HepG2 (cell line): ENCODE results near the gene WWC1. TPM values are rescaled to one million over a fixed set of nuclear protein-coding genes. Genes with fewer than 3 reads are reported as not detected.

Experiments used
- ATAC-seq: fragments of 200-7000 bp; cut with Tn5 transposase; 3 replicates; pipeline ENCODE4 v1.9.1; 2020; ENCODE audit warnings: mild to moderate bottlenecking, moderate library complexity
- Bru-seq: library from RNA; stranded (reverse); fragments of 400-500 nt; gene quantifications from one replicate; lab custom pipeline; 2021; lab: Mats Ljungman, UMichigan
- BruChase-seq, 2 experiments: library from RNA; stranded (reverse); fragments of 400-500 nt; gene quantifications; one replicate each; lab custom pipeline; 2021; lab: Mats Ljungman, UMichigan
- BruUV-seq: library from RNA; stranded (reverse); fragments of 400-500 nt; replicated peaks from 2 replicates; lab custom pipeline; 2021; lab: Mats Ljungman, UMichigan
- CTCF ChIA-PET: fragments of 300-600 bp; formaldehyde crosslinking; extraction: SDS; loops from one replicate; lab custom pipeline; 2021; ENCODE audit warnings: low total read pairs, inconsistent platforms, low intra/inter-chr PET ratio; lab: Yijun Ruan, JAX
- POLR2A ChIA-PET: fragments of 350-600 bp; sonication (Branson Sonifier 250); formaldehyde crosslinking; loops from one replicate; lab custom pipeline; 2020; ENCODE audit warnings: antibody characterized with exemption, inconsistent platforms; lab: Yijun Ruan, JAX
- DNase-seq: peaks from one replicate; pipeline ENCODE4 v3.0.0-alpha.2; 2015; ENCODE audit warnings: low spot score
- FAIRE-seq: peaks from 3 replicates; lab custom pipeline; 2011; peaks lifted over from hg19 to GRCh38; lab: Jason Lieb, UNC
- H2AFZ ChIP-seq: one replicate; pipeline ENCODE4 v1.6.1; 2011; ENCODE audit warnings: low read length, inconsistent platforms
- H3K27ac ChIP-seq: fragments of 300-600 bp; 3 replicates; pipeline ENCODE4 v1.8.0; 2011; ENCODE audit warnings: mixed run types, mild to moderate bottlenecking, mixed read lengths, low read length, inconsistent platforms; ENCODE audit not compliant: insufficient read depth; ENCODE audit errors: extremely low read length
- H3K27me3 ChIP-seq, 2 experiments: fragments of 200-600 bp in 1 of 2; 2 replicates in 1 of 2; 3 replicates in 1 of 2; pipeline versions ENCODE4 v1.6.0 to v1.8.0; 2011; ENCODE audit warnings: low read length in 2 of 2, mild to moderate bottlenecking in 2 of 2, moderate library complexity in 2 of 2, inconsistent platforms in 1 of 2; ENCODE audit not compliant: insufficient read depth in 2 of 2, control insufficient read depth in 1 of 2
- H3K36me3 ChIP-seq, 2 experiments: fragments of 200-600 bp in 1 of 2; replicated peaks in 1 of 2; 2 replicates in 1 of 2; 3 replicates in 1 of 2; pipeline versions ENCODE4 v1.5.1 to v1.8.0; 2011; ENCODE audit warnings: low read length in 2 of 2, inconsistent platforms in 1 of 2; ENCODE audit not compliant: insufficient read depth in 2 of 2, control insufficient read depth in 1 of 2
- H3K4me1 ChIP-seq: 2 replicates; pipeline ENCODE4 v1.5.1; 2012; ENCODE audit warnings: low read length, inconsistent platforms; ENCODE audit not compliant: insufficient read depth
- H3K4me2 ChIP-seq: 2 replicates; pipeline ENCODE4 v1.6.0; 2011; ENCODE audit warnings: low read depth, low read length, inconsistent platforms
- H3K4me3 ChIP-seq, 3 experiments: fragments of 200-600 bp in 1 of 3; sonication (generic), shearing (Covaris generic) in 1 of 3; replicated peaks in 1 of 3; 2 replicates each; pipeline ENCODE4 v1.5.1; 2011 to 2016; ENCODE audit warnings: low read length in 3 of 3, inconsistent platforms in 2 of 3, low read depth in 2 of 3, mild to moderate bottlenecking in 2 of 3, control low read depth in 1 of 3, mixed read lengths in 1 of 3; ENCODE audit not compliant: insufficient read depth in 1 of 3
- H3K79me2 ChIP-seq: one replicate; pipeline ENCODE4 v1.6.1; 2011; ENCODE audit warnings: low read length, inconsistent platforms; ENCODE audit not compliant: insufficient read depth
- H3K9ac ChIP-seq: 2 replicates; pipeline ENCODE4 v1.6.0; 2011; ENCODE audit warnings: mild to moderate bottlenecking, low read depth, low read length, inconsistent platforms; ENCODE audit not compliant: insufficient read depth
- H3K9me3 ChIP-seq: 2 replicates; pipeline ENCODE4 v1.5.1; 2012; ENCODE audit warnings: mild to moderate bottlenecking, low read length
- H4K20me1 ChIP-seq: 2 replicates; pipeline ENCODE4 v1.6.0; 2011; ENCODE audit warnings: inconsistent platforms, mild to moderate bottlenecking, low read length, moderate library complexity; ENCODE audit not compliant: insufficient read depth
- BRD4 ChIP-seq: sonication (generic); formaldehyde crosslinking; IDR thresholded peaks from 2 replicates; pipeline ENCODE4 v1.4.0; 2020; ENCODE audit warnings: missing genetic modification reagents
- ETV6 ChIP-seq: sonication (generic); formaldehyde crosslinking; conservative IDR thresholded peaks from 2 replicates; pipeline ENCODE4 v1.4.0; 2020; ENCODE audit warnings: missing genetic modification reagents
- HBP1 ChIP-seq: IDR thresholded peaks from 2 replicates; pipeline ENCODE4 v1.6.1; 2016; ENCODE audit warnings: low read depth, control low read depth
- IRF9 ChIP-seq: sonication (generic); formaldehyde crosslinking; IDR thresholded peaks from 2 replicates; pipeline ENCODE4 v1.8.0; 2022; ENCODE audit warnings: missing genetic modification reagents, mild to moderate bottlenecking, borderline replicate concordance
- MYPOP ChIP-seq: sonication (generic); formaldehyde crosslinking; IDR thresholded peaks from 2 replicates; pipeline ENCODE4 v1.8.1; 2023; ENCODE audit warnings: mild to moderate bottlenecking, moderate library complexity, missing genetic modification reagents
- TBP ChIP-seq: sonication (generic); formaldehyde crosslinking; IDR thresholded peaks from 2 replicates; pipeline ENCODE4 v1.5.0; 2020; ENCODE audit warnings: missing genetic modification reagents
- ZFP1 ChIP-seq: IDR thresholded peaks from 2 replicates; pipeline ENCODE4 v1.6.1; 2016
- ZNF136 ChIP-seq: sonication (generic); formaldehyde crosslinking; IDR thresholded peaks from 2 replicates; pipeline ENCODE4 v1.8.1; 2022; ENCODE audit warnings: low read depth, mild to moderate bottlenecking, moderate library complexity, missing genetic modification reagents
- ZNF687 ChIP-seq: sonication (generic); formaldehyde crosslinking; IDR thresholded peaks from 2 replicates; pipeline ENCODE4 v1.5.1; 2020; ENCODE audit warnings: mild to moderate bottlenecking, missing genetic modification reagents, moderate library complexity
- ZSCAN29 ChIP-seq: sonication (generic); formaldehyde crosslinking; conservative IDR thresholded peaks from 2 replicates; pipeline ENCODE4 v1.4.0; 2020; ENCODE audit warnings: mild to moderate bottlenecking, missing genetic modification reagents
- WGBS: methylation state at CpG from one replicate; pipeline ENCODE4 v1.1.6; 2017; ENCODE audit warnings: low lambda C conversion rate; 5-methylcytosine and 5-hydroxymethylcytosine counted together
- in situ Hi-C: cut with HindIII; loops from 2 replicates; pipeline ENCODE4 v1.10.0; 2017; ENCODE audit warnings: low pct_unique_long_range_greater_than_20kb; ENCODE audit not compliant: extremely low pct_ligation_motif_present
- intact Hi-C: fragments of 100-400 bp; cut with micrococcal nuclease; formaldehyde crosslinking; loops from one replicate; pipeline ENCODE4 v1.10.0; 2022; ENCODE audit not compliant: unreplicated experiment
- long read RNA-seq, 2 experiments: library from RNA in 1 of 2; library from polyadenylated mRNA in 1 of 2; stranded (forward) in 1 of 2; unstranded in 1 of 2; transcript quantifications; one replicate each; pipeline ENCODE4 v2.0.0, GENCODE V29; 2019 to 2022
- polyA minus RNA-seq, 3 experiments: library from RNA; depleted of rRNA, polyadenylated mRNA; stranded (reverse); fragments of >200 nt; gene quantifications; 2 replicates each; pipeline ENCODE4 v1.2.3, GENCODE V29; 2011; ENCODE audit warnings: low replicate concordance in 1 of 3
- polyA plus RNA-seq, 8 experiments: library from polyadenylated mRNA; depleted of rRNA in 3 of 8; stranded (reverse) in 7 of 8; unstranded in 1 of 8; fragments of >200 nt; fragmentation: Illumina TruSeq in 4 of 8; extraction: Trizol in 4 of 8; gene quantifications; 2 replicates each; pipeline versions ENCODE4 v1.2.1 to v1.2.3, GENCODE V29; 2011 to 2016; ENCODE audit warnings: low read depth in 4 of 8, missing spikeins in 1 of 8, mixed read lengths in 1 of 8; ENCODE audit not compliant: insufficient read depth in 1 of 8
- total RNA-seq, 5 experiments: library from RNA; depleted of rRNA; stranded (reverse); fragments of >200 nt; fragmentation: Illumina TruSeq; extraction: Trizol; gene quantifications; 2 replicates each; pipeline ENCODE4 v1.2.3, GENCODE V29; 2016; ENCODE audit warnings: low read depth in 1 of 5

Gene WWC1
- total RNA-seq (2016; rRNA removed; fragmentation: Illumina TruSeq; extraction: Trizol) (17.3 and 17.9 TPM in 2 replicates), polyA plus RNA-seq (2011; rRNA removed) (8.3 and 9.3 TPM in 2 replicates), polyA minus RNA-seq (2011; rRNA and poly(A)+ RNA removed; ENCODE audit: low replicate concordance) (12.6 and 55.5 TPM in 2 replicates), Bru-seq, nascent RNA (percentile 65 among the genes with signal in this experiment), BruChase-seq, experiment 1, labeled RNA remaining after a 6-hour chase (percentile 60 among the genes with signal in this experiment), BruChase-seq, experiment 2, labeled RNA remaining after a 2-hour chase (percentile 58 among the genes with signal in this experiment)
- 3.2 and 4.1 TPM in 2 replicates for total RNA-seq (2016; cell fraction: cytosol; rRNA removed; fragmentation: Illumina TruSeq; extraction: Trizol; ENCODE audit: low read depth)
- 16.2 and 18.5 TPM in 2 replicates for total RNA-seq (2016; cell fraction: insoluble cytoplasmic fraction; rRNA removed; fragmentation: Illumina TruSeq; extraction: Trizol)
- total RNA-seq (2016; cell fraction: membrane; rRNA removed; fragmentation: Illumina TruSeq; extraction: Trizol) = 11.3 and 13.4 TPM in 2 replicates
- total RNA-seq (2016; cell fraction: nucleus; rRNA removed; fragmentation: Illumina TruSeq; extraction: Trizol) = 11.5 and 19.6 TPM in 2 replicates
- 5.7 and 5.8 TPM in 2 replicates for polyA plus RNA-seq (2011; cell fraction: cytosol; rRNA removed)
- polyA plus RNA-seq (2011; cell fraction: nucleus; rRNA removed) = 9.7 and 10.0 TPM in 2 replicates
- 8.6 and 11.5 TPM in 2 replicates for polyA plus RNA-seq (2012)
- 1.6 and 2.5 TPM in 2 replicates for polyA plus RNA-seq (2016; cell fraction: cytosol; fragmentation: Illumina TruSeq; extraction: Trizol; ENCODE audit: low read depth)
- polyA plus RNA-seq (2016; cell fraction: insoluble cytoplasmic fraction; fragmentation: Illumina TruSeq; extraction: Trizol; ENCODE audit: low read depth) = 16.5 and 17.8 TPM in 2 replicates
- polyA plus RNA-seq (2016; cell fraction: membrane; fragmentation: Illumina TruSeq; extraction: Trizol; ENCODE audit: low read depth) = 7.0 and 8.7 TPM in 2 replicates
- polyA plus RNA-seq (2016; cell fraction: nucleus; fragmentation: Illumina TruSeq; extraction: Trizol; ENCODE audit: insufficient read depth, low read depth) = 16.3 and 18.5 TPM in 2 replicates
- 6.4 and 7.6 TPM in 2 replicates for polyA minus RNA-seq (2011; cell fraction: cytosol; rRNA and poly(A)+ RNA removed)
- polyA minus RNA-seq (2011; cell fraction: nucleus; rRNA and poly(A)+ RNA removed) = 12.2 and 12.5 TPM in 2 replicates
- long read RNA-seq, experiment 1, partial matches to known transcripts = 1 of 1 reads
- long read RNA-seq, experiment 1, other reads (novel, unspliced or antisense) = 0 of 1 reads
- long read RNA-seq, experiment 2, full-length matches to known transcripts = 4 of 38 reads
- long read RNA-seq, experiment 2, partial matches to known transcripts = 14 of 38 reads
- long read RNA-seq, experiment 2, other reads (novel, unspliced or antisense) = 20 of 38 reads

GRCh38 chr5:168291342-168291963 is at the start of gene WWC1:
TSS of gene WWC1 (plus strand) at chr5:168291645. CDS start at chr5:168292153, 508 bp downstream.
- ChIA-PET CTCF (no interaction called here), POLR2A (interaction anchor here (1.0 to 5.0 kb wide), 7 partner anchors 9 to 73 kb away, joined by 3 to 44 read pairs (median 5); no protein-coding TSS in a partner anchor)
- BruUV-seq = no TSS peak
- Histone ChIP-seq H4K20me1 (no peaks in the 10 kb centered on the region), H3K27ac (peak within 1 kb of the TSS; percentile 29), H3K9me3 (no peaks in the 10 kb centered on the region), H3K4me2 (peak within 1 kb of the TSS; percentile 76), H2AFZ (no peak within 1 kb of the TSS), H3K27me3 (no peaks in the 10 kb centered on the region), H3K36me3 (no peaks in the 10 kb centered on the region), H3K79me2 (peaks cover 21% of the 10 kb centered on the region), H3K9ac (peak within 1 kb of the TSS; percentile 62; the same call in 1 of the 2 replicates), H3K4me3 (peak within 1 kb of the TSS; percentile 80 to 84 (median 82)), H3K4me1 (peaks cover 77% of the 10 kb centered on the region)
- in situ Hi-C loops (no loop called here), intact Hi-C loops (loop anchor here (1.0 to 5.0 kb wide), 3 partner anchors 24 to 131 kb away; no protein-coding TSS in a partner anchor)
- DNase-seq (peak; percentile 63), FAIRE-seq (no peak), ATAC-seq (peak; percentile 80)
- WGBS = 0% methylated on average over 6 of the region's 77 CpGs
- no peak for TF ChIP-seq ZNF136 (CRISPR knock-in tag)
- no peak for TF ChIP-seq BRD4 (CRISPR knock-in tag)
- TF ChIP-seq TBP (CRISPR knock-in tag) = no peak
- no peak for TF ChIP-seq ETV6 (CRISPR knock-in tag)
- no peak for TF ChIP-seq ZFP1 (CRISPR knock-in tag)
- TF ChIP-seq IRF9 (CRISPR knock-in tag) = no peak
- TF ChIP-seq ZSCAN29 = no peak
- TF ChIP-seq MYPOP (CRISPR knock-in tag) = 0 out of 2 replicates have a peak, but pooled peaks have one; percentile 65
- no peak for TF ChIP-seq HBP1
- peak; percentile 71 for TF ChIP-seq ZNF687 (CRISPR knock-in tag)
